GM21360 (cell line): Measurements from ENCODE around the gene MGST3.
"Not testable (repeated sequence)": the region's sequence is repeated elsewhere in the genome, so short reads cannot be mapped to it uniquely, and the experiment has no call there.

ENCODE experiments used
- ATAC-seq: cut with Tn5 transposase; IDR thresholded peaks from one replicate; pipeline ENCODE4 v1.9.1; 2021; ENCODE audit warnings: mild to moderate bottlenecking, moderate library complexity; ENCODE audit not compliant: unreplicated experiment

Gene MGST3

DNA sequence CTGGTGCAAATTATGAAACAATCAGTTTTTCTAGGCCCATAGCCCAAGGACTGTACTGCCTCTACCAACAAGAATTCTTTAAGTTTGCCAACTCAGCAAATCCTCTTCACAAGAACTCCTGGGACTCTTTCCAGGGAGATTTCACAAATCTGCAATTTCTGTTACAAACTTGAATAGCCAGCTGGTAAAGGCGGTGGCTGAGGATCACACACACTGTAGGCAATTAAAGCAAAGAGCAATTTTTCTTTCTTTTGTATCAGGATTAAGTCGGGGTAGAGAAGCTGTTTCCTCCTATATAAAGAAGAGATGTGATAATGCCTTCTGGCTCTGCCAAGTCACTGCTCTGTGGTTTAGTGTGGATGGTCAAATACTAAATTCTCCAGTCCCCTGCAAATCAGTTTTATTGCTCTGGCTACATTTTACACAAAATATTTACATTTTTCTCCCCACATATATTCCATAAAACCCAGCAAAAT is 65.6 kb downstream of the MGST3 start:
- no peak for ATAC-seq

GRCh38 chr1:165697491-165697880 is 66.5 kb downstream of the MGST3 start:
- no peak for ATAC-seq

DNA sequence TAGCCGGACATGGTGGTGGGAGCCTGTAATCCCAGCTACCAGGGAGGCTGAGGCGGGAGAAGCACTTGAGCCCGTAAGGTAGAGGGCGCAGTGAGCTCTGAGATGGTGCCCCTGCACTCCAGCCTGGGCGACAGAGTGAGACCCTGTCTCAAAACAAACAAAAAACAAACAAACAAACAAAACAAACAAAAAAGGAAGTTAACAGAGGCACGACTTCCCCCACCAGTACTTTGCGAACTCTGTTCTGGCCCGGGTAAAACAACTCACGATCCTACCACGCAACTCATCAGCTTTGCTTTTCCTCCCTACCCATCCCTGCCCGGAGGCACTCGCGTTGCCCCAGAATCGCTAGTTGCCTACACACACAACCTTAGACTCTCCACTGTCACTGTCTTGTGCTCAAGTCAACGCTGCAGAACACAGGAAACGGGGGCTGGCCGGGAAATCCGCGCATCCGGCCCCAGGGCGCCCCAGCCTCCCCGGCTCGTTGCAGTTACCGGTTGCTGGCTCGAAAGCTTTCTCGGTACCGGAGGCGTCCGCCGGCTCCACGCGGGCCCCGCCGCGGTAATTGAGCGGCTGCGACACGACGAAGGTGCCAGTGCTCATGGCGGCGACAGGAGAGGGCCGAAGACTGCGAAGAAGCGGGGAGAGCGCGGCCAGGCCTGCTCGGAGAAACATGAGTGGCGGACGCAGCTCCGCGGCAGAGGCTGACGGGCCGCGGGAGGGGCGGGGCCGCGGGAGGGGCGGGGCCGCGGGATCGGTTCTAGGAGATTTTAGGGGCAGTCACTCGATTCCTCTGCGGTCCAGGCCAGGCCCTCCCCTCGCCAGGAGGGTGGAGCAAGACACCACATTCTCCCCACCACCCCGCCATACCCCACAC is 67.1 kb downstream of the MGST3 start, which contains the start of gene ALDH9A1:
TSS of gene ALDH9A1 (minus strand) at position 682 of the 880 bp plus-strand sequence. CDS start at position 678, 4 bp downstream.
- ATAC-seq: peak; percentile 93

- ATAC-seq: peak; percentile 2
These were observed 67.7 kb downstream of the MGST3 start for GRCh38 chr1:165698761-165699052.

GRCh38 chr1:165699577-165699976 is 68.5 kb downstream of the MGST3 start:
- no peak for ATAC-seq

GRCh38 chr1:165701922-165702321 is 70.9 kb downstream of the MGST3 start:
- ATAC-seq: not testable (repeated sequence)

- no peak for ATAC-seq
These were observed 72.6 kb downstream of the MGST3 start for GRCh38 chr1:165703648-165704047.
